ENCODE measurements around the gene MEIS1.

The MEIS1 gene

DNA sequence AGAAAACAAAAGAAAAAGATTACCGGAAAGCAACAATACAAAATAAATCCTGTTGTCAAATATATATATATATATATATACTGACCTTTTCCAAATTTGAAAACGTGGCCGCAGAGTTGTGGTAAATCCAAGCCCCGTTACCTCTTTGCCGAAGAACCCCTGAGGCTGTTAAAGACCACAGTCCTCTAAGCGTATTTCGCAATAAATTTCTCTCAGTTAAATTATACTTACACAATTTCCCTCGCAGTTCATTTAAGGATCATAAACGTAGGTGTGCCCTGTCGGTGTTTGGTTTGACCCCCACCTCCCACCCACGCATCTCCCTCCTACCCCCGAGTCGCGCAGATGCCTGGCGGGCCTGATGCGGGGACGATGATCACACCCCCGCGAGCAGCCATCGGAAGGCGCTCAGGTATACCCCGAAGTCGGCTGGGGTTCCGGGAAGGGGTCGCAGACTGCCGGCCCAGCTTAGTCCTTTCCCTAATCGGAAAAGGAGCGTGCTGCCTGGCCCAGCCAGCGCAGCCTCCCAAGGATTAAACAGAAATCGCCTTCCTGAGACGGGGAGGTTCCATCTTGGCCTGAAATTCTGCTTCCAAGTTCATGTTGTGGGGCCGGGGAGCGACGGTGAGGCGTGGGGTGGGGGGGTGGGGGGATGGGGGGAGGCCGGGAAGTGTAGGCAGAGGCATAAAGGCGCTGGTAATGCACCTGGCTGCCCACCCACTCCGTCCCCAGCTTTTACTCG lies 2.9 kb upstream of the MEIS1 start:
- DNase-seq: no peak

DNA sequence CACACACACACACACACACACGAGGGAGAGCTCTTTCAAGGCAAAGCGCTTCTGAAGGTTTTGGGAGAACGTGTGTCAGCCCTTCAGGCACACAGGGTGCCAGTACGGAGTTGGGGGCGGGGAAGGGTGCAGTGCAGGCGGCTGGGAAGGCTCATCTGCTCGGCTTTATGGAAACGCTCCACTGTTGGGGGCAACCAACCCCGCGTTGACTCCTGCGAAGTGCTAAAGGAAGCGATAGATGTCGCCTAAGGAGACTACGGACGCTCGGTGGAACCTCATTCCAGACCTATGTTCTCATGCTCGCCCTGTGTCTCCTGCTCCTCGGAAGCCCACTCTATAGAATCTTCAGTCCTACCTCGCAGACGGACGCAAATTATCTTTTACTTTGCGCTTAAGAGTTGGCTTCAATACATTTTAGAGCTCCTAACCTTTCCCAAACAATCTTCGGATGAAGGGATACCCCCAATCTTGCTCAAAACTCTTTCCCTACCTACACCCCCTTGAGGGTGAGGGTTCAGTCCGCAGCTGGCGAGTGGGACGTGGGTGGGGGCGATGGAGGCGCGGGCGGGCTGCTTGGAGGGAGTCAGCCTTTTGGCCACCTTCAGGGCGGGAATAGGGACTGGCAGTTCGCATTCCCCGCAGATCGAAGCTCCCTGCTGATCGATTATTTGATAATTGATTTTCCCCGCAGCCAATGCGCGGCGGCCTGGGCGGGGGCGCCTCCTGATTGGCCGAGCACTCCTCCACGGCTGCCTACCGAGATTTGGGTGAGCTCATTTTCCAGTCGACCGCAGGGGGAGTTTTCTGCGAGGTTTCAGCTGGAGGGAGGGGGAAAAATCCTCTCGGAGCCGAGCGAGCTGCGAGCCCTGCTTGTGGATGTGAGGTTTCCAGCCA lies 1.9 kb upstream of the MEIS1 start:
- DNase-seq: peak; percentile 75

DNA sequence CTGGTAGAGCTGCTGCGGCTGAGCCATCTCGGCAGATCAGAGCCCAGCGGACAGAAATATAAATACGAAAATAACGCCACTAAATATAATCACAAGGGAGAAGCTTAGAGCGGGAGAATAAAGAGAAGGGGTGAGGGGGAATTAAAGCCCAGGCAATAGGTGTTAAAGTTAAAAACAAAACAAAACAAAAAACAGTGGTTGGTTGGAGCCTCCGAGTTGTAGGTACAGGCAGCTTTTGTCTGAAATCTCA lies 1.3 kb upstream of the MEIS1 start:
- DNase-seq: no peak

- no peak for DNase-seq
These were observed 813 bp upstream of the MEIS1 start for GRCh38 chr2:66433945-66434678.

DNA sequence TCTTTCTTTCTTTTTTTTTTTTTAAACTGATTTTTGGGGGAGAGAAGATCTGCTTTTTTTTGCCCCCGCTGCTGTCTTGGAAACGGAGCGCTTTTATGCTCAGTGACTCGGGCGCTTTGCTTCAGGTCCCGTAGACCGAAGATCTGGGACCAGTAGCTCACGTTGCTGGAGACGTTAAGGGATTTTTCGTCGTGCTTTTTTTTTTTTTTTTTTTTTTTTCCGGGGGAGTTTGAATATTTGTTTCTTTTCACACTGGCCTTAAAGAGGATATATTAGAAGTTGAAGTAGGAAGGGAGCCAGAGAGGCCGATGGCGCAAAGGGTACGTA lies 587 bp downstream of the MEIS1 start:
- no peak for DNase-seq

DNA sequence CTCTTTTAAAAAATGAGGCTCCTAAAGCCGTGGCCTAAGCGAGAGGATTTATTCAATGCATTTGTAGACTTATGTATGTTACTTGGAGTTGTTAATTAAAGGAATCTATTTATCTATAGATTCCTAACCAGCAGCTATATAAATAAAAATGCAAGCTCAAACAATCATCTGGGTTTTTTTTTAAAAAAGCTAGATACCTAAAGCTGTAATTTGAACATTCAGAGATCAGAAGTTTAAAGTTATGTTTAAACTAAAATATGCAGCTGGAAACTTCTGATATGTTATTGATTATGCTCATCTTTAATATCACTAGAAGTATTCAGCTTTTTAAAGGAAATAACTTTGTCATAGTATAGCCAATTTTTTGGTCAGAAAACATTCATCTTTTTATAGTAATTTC lies 1.0 kb downstream of the MEIS1 start:
- DNase-seq: no peak

GRCh38 chr2:66436581-66437001 lies 1.7 kb downstream of the MEIS1 start:
- no peak for DNase-seq

- no peak for DNase-seq
These were observed 2.3 kb downstream of the MEIS1 start for GRCh38 chr2:66437109-66437690.

DNA sequence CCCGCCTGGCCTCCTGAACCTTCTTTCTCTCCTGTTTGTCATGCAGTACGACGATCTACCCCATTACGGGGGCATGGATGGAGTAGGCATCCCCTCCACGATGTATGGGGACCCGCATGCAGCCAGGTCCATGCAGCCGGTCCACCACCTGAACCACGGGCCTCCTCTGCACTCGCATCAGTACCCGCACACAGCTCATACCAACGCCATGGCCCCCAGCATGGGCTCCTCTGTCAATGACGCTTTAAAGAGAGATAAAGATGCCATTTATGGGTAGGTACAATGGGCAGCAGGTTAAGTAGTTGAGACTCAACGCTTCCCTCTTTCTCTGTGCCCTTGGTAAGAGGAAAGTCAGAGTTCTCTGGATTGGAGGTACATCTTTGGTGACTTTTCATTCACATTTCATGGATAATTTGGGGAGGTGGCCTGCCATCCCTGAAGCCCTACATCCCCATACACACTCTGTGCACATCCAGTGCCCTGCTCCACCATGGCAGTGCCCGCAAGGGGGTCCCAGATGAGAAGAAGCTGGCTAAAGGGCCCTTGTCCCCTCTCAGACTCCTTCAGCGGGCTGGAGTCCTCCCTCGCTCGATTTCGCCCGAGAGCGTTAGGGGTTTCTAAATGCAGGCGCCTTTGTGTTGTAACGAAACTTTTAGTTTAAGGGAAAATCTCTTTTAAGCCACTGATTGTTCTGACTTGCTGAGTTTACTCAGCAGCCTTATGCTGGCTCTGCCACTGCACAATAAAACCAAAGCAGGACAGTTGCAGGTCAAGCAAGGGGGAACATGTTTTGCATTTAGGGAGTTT lies 3.0 kb downstream of the MEIS1 start:
- no peak for DNase-seq

- no peak for DNase-seq
These were observed 3.5 kb downstream of the MEIS1 start for GRCh38 chr2:66438498-66438833.

- DNase-seq: no peak
These were observed 4.2 kb downstream of the MEIS1 start for GRCh38 chr2:66438891-66439811.

DNA sequence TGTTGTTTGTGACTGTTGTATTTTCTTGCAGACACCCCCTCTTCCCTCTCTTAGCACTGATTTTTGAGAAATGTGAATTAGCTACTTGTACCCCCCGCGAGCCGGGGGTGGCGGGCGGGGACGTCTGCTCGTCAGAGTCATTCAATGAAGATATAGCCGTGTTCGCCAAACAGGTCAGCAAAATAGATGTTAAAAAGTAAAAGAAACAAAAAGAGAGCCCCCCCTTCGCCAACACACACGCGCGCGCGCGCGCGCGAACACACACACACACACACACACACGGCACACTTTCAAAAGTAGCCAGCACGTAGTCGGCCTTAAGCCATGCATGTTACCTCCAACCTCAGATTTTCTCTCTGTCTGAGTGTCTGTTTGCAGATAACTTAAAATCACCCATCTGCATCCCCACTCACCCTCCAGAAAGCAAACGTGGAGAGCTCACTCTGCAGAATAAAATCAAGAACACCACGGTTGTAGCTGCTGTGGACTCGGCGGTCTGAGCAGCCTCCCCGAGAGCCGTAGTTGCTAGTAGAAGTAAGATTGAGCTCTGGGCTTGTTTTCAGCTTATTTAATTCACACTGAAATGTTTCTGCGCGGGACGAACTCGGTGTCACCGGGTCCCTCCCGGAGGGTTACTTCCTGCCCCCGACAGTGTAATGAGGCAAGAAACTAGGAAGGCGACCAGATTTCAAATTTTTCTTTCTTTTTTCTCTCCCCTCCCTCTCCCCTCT lies 5.1 kb downstream of the MEIS1 start:
- DNase-seq: no peak

DNA sequence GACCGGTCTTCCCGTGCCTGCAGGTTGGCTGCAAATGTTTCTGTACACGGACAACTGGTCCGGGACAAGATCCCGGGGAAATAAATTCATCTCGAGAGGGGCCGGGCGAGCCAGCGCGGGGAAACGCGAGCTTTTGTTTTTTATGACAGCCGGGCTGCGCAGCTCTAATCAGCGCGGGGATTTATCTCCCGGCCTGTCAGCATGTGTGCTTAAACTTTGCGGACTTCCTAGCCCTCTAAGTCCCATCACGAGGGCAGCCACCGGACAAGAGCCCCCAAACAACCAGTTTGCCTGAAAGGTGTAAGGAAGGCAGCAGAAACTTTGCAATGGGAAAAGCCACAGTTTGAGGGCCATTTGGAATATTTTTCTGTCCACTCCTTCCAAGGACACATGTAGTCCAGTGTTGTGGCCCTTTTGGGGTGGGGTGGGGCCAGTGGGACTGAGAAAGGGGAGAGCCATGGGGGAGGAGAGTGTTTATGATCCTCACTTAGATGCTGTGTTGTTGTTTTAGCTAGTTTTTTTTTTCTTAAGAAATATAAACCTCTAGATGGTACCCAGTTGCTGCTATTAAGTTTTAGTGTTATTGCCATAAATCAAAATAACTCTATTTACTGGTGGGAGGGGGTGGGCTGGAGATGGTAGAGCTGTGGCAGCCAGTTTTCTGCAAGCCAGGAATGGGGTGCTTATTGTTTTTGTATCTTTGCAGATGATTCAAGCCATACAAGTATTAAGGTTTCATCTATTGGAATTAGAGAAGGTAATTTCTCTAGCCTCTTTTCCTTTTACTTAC lies 6.0 kb downstream of the MEIS1 start:
- DNase-seq: no peak

DNA sequence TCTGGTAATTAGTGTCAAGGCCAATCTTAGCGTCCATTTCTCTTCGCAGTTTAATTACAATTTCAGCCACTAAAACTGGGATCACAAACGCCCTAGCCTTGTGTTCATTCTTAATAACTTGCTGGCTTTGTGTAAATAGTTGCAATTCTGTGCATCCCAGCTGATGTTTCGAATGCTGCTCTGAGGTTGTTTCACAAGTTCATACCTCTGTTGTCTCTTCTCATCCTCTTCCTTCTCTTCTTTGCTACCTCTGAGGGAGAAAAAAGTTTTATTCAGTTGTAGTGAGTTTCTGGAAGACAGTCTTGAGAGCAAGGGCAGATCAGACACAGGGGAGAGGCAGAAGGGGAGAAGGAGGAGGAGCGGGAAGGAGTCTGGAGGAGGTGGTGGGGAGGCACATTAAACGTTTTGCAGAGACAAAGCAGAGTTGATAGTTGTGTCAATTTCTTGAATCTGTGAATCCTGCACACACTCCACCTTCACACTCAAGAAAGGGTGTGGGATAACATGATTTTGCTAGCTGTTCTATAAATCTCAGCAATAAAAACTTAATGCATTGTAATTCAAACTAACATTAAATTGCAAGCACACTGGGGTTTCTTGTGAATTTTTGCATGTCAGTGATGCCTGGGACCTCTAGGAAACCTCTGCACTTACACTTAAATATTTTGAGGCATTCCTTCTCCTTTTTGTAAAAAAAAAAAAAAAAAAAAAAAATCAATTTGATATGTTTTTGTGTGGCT lies 6.8 kb downstream of the MEIS1 start:
- DNase-seq: no peak

- DNase-seq: no peak
These were observed 7.7 kb downstream of the MEIS1 start for GRCh38 chr2:66442516-66443185.

DNA sequence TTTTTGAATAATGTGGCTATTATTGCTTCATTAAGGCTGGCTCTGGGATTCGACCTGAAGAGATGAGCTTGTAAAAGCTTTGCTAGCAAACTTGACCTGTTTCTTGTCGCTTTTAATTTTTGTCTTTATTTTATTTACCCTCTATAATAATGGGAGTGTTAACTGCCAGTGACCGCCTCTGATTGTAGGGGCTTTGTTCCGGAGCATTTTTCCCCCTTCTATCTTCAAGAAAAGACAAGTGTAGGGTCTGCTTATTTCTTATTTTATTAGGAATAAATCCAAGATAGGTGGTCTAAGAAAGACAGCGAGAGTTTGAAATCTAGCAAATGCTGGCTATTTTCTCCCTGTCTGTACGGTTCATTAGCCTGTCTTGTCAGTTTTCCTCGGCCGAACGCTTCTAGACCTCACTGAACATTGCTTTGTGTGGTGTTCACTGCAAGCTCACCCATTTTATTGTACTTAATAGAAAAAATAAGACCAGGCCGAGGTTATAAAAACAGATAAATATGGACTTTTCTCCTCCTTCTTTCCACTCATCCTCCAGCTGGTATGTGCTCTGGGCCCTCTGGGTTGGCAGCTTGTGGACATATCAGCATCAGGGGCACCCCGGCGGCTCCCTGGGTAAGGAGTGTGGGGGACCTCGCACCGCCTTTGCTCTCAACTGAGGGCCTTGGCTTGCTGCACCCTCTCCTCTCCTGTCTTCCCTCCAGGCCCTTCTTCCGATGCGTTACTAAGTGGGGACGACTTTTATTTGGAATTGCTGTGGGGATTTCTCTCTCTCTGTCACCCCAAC lies 8.5 kb downstream of the MEIS1 start:
- no peak for DNase-seq

DNA sequence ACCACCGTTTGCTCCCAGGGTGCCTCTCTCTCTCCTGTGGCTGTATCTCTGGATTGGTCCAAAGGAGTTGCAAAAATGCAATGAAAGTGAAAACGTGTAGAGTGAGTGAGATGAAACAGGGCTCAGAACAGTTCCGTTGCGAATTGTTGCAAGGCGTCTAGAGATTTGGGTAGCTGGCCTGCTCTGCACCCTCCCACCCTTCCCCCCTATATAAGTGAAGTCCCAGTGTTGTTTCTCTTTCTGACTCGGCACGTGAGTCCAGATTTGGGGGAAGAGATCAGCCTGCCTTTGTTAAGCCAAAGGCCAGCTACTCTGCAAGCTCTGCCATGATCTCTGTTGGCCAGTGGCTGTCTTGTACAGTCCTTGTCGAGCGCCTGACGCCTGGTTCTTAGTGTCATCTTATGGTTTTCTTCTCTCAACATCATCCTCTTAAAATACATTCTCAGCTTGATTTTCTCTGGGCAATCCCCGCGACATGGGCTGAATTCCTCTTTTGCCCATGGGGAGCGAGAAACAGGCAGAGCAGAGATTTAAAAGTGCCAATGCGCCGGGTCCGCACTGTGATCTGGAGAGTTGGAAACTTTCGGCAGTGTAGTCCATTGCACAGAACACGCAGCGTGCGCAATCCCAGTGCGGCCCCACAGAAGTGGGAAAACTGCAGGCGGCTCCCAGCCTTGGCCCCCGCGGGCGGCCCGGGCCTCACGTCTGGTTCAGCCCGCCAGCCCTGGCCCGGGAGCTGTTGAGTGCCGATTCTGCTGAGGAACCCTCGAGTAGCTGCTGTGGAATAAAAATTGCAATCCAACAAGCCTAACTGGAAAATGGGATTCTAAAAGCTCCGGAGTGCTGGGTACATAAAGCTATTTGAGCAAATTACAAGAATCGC lies 9.3 kb downstream of the MEIS1 start:
- no peak for DNase-seq

All from NCI-H524 treated with DMSO at 0.1 percent for 48 hours (cell line).